ENCODE measurements around the gene CDH23. TPM values are rescaled to one million over a fixed set of nuclear protein-coding genes. Genes with fewer than 3 reads are reported as not detected.

Gene CDH23
- total RNA-seq, 1 experiment from 2014 or later = 0.02 TPM

DNA sequence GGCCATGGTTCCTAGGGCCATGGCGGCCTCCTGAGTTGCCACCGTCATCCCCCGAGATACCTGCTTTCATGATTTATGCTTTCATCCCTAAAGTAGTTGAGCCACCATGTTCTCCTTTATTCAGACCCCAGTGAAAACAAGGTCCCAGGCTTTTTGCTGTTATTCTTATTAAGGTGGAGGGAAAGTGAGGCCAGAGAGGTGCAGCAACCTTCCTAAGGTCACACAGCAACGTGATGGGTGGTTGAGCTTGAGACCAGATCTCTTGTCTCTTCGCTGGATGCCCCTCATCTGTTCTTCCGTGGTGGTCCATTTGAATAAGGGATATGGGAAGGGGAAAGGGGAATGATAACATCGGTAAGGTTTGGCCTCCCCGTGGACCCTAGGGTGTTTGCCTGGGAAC lies 180.6 kb downstream of the CDH23 start:
- Mint-ChIP-seq H3K27ac (ENCODE audit: low read depth, unreplicated experiment) (no peak overlapping the region), H3K4me1 (ENCODE audit: insufficient read depth, unreplicated experiment) (no peaks in the 10 kb centered on the region), H3K27me3 (ENCODE audit: insufficient read depth, unreplicated experiment) (peaks cover 41% of the 10 kb centered on the region), H3K36me3 (ENCODE audit: insufficient read depth, unreplicated experiment) (no peaks in the 10 kb centered on the region), H3K9me3 (ENCODE audit: unreplicated experiment) (no peaks in the 10 kb centered on the region), H3K4me3 (ENCODE audit: unreplicated experiment) (no peak overlapping the region)
- TF ChIP-seq, protein P1, sequence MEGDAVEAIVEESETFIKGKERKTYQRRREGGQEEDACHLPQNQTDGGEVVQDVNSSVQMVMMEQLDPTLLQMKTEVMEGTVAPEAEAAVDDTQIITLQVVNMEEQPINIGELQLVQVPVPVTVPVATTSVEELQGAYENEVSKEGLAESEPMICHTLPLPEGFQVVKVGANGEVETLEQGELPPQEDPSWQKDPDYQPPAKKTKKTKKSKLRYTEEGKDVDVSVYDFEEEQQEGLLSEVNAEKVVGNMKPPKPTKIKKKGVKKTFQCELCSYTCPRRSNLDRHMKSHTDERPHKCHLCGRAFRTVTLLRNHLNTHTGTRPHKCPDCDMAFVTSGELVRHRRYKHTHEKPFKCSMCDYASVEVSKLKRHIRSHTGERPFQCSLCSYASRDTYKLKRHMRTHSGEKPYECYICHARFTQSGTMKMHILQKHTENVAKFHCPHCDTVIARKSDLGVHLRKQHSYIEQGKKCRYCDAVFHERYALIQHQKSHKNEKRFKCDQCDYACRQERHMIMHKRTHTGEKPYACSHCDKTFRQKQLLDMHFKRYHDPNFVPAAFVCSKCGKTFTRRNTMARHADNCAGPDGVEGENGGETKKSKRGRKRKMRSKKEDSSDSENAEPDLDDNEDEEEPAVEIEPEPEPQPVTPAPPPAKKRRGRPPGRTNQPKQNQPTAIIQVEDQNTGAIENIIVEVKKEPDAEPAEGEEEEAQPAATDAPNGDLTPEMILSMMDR (IDR thresholded peaks at IDR 0.05; ENCODE audit: unreplicated experiment) = no peak
- CTCF ChIA-PET = no interaction called here
- POLR2A ChIA-PET = no interaction called here
- DNase-seq (ENCODE audit: unreplicated experiment) = no peak
- intact Hi-C loops (cut with micrococcal nuclease) = no loop called here
- BruUV-seq (replicated peaks) = no TSS peak

DNA sequence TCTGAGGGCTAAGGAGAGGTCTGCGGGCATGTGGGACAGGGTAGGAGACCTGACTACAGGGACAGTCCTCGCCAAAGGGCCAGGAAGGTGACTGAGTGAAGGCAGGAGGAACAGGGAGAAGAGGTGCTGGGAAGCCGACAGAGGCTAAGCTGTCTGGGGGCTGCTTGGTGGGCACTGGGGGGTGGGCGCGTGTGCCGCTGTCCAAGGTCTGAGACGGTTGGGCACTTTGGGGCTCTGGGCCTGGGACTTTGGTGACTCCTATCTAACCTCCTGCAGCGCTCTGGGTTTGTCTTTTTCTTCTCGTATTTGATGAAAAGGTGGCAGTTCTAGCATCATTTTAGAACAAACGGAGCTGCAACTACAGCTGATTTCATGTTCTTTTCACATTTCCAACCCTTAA lies 181.3 kb downstream of the CDH23 start:
- no peak for DNase-seq (ENCODE audit: unreplicated experiment)
- POLR2A ChIA-PET = no interaction called here
- peaks cover 41% of the 10 kb centered on the region for H3K27me3 Mint-ChIP-seq (ENCODE audit: insufficient read depth, unreplicated experiment)

DNA sequence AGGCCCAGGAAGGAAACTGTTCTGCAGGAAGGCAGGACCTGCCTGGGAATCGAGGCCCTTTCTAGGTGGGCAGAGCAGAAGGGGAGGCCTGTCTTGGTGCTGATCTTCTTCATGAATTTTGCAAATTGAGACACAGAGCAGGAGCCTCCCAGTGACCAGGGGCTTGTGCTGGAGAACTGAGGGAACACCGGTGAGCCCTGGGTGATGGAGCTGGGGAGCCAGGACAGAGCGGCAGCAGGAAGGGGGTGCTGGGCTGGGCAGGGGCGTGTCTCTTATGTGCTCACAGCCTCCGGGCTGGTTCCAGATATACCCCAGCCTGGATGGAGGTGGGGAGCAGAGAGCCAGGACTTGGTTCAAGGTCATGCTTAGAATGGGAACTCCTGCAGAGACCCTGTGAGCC lies 182.9 kb downstream of the CDH23 start:
- CTCF ChIA-PET = interaction anchor here (7.0 kb wide), 1 partner anchor 10 kb away, joined by 31 read pairs; no protein-coding TSS in a partner anchor
- intact Hi-C loops (cut with micrococcal nuclease) = no loop called here
- TF ChIP-seq, protein P1 (IDR thresholded peaks at IDR 0.05; ENCODE audit: unreplicated experiment) = no peak
- no TSS peak for BruUV-seq (replicated peaks)
- Mint-ChIP-seq H3K9me3 (ENCODE audit: unreplicated experiment) (no peaks in the 10 kb centered on the region), H3K27ac (ENCODE audit: low read depth, unreplicated experiment) (no peak overlapping the region), H3K27me3 (ENCODE audit: insufficient read depth, unreplicated experiment) (peaks cover 41% of the 10 kb centered on the region), H3K36me3 (ENCODE audit: insufficient read depth, unreplicated experiment) (no peaks in the 10 kb centered on the region), H3K4me3 (ENCODE audit: unreplicated experiment) (no peak overlapping the region), H3K4me1 (ENCODE audit: insufficient read depth, unreplicated experiment) (no peaks in the 10 kb centered on the region)
- POLR2A ChIA-PET = no interaction called here
- no peak for DNase-seq (ENCODE audit: unreplicated experiment)

More for the DNA sequence above, 181.3 kb downstream of the CDH23 start:
- no TSS peak for BruUV-seq (replicated peaks)
- Mint-ChIP-seq H3K36me3 (ENCODE audit: insufficient read depth, unreplicated experiment) (no peaks in the 10 kb centered on the region), H3K4me3 (ENCODE audit: unreplicated experiment) (no peak overlapping the region), H3K4me1 (ENCODE audit: insufficient read depth, unreplicated experiment) (no peaks in the 10 kb centered on the region), H3K27ac (ENCODE audit: low read depth, unreplicated experiment) (no peak overlapping the region), H3K9me3 (ENCODE audit: unreplicated experiment) (no peaks in the 10 kb centered on the region)
- TF ChIP-seq, protein P1 (IDR thresholded peaks at IDR 0.05; ENCODE audit: unreplicated experiment) = no peak
- intact Hi-C loops (cut with micrococcal nuclease) = no loop called here
- CTCF ChIA-PET = interaction anchor here (0.7 to 7.0 kb wide), 2 partner anchors 9 to 556 kb away, joined by 3 to 31 read pairs; no protein-coding TSS in a partner anchor

DNA sequence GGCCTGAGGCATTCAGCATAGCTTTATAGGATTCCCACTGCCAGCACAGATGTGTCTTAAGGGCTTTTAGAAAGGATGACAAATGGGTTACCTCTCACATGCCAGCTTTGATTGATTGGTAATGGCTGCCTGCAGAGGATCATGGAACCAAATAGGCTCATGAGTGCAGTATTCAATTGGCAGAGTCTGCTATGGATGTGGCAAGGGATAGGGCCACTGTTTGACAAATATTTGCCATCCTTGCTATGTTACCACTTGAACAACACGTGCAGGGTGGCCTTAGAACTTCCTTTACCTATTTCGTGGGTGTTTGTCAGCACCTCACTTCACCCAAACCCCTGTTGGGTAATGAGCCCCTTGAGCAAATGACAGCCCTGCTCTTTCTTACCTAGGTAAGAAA lies 183.7 kb downstream of the CDH23 start:
- TF ChIP-seq, protein P1 (IDR thresholded peaks at IDR 0.05; ENCODE audit: unreplicated experiment) = no peak
- no TSS peak for BruUV-seq (replicated peaks)
- Mint-ChIP-seq H3K4me1 (ENCODE audit: insufficient read depth, unreplicated experiment) (no peaks in the 10 kb centered on the region), H3K36me3 (ENCODE audit: insufficient read depth, unreplicated experiment) (no peaks in the 10 kb centered on the region), H3K9me3 (ENCODE audit: unreplicated experiment) (no peaks in the 10 kb centered on the region), H3K4me3 (ENCODE audit: unreplicated experiment) (no peak overlapping the region), H3K27ac (ENCODE audit: low read depth, unreplicated experiment) (no peak overlapping the region), H3K27me3 (ENCODE audit: insufficient read depth, unreplicated experiment) (peaks cover 41% of the 10 kb centered on the region)
- DNase-seq (ENCODE audit: unreplicated experiment) = no peak
- intact Hi-C loops (cut with micrococcal nuclease) = no loop called here
- ChIA-PET POLR2A (no interaction called here), CTCF (interaction anchor here (7.0 kb wide), 1 partner anchor 11 kb away, joined by 31 read pairs; no protein-coding TSS in a partner anchor)
